Measurements from ENCODE around the gene NKAIN4.

The NKAIN4 gene

DNA sequence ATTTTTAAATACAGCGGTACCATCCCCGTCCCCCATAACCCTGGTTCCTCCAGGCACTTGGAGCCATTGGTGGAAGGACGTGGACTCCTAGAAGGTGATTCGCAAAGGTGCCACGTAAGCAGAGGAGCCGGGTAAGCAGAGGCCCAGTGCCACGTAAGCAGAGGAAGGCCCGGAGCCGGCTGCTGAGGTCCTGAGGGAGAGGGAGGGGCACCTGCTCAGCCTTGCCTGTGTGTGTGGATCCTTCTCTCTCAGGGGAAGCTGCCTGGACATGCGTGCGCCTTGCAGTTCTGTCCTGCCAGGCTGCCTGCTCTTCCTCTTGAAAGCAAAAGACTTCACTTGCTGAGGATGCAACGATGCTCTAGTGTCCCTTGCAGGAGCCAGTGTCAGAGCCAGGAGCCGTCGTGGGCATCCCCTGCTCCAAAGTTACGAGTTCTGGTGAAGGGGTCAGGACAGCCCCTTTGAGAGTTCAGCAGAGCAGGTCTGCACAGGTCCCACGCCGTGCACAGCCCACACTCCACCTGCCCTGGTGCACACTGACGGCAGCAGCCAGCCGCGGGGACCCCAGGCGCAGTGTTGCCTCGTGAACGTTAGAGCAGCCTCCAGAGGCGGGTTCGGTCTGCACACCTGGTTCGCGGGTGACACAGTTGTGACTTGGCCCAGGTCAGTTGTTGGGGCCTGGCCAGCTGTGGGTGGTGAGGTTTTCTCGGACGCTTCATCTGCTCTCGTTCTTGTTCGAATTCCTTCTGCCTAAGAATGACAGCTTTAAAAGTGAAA is 1.9 kb upstream of the NKAIN4 start:
- DNase-seq, result no peak

DNA sequence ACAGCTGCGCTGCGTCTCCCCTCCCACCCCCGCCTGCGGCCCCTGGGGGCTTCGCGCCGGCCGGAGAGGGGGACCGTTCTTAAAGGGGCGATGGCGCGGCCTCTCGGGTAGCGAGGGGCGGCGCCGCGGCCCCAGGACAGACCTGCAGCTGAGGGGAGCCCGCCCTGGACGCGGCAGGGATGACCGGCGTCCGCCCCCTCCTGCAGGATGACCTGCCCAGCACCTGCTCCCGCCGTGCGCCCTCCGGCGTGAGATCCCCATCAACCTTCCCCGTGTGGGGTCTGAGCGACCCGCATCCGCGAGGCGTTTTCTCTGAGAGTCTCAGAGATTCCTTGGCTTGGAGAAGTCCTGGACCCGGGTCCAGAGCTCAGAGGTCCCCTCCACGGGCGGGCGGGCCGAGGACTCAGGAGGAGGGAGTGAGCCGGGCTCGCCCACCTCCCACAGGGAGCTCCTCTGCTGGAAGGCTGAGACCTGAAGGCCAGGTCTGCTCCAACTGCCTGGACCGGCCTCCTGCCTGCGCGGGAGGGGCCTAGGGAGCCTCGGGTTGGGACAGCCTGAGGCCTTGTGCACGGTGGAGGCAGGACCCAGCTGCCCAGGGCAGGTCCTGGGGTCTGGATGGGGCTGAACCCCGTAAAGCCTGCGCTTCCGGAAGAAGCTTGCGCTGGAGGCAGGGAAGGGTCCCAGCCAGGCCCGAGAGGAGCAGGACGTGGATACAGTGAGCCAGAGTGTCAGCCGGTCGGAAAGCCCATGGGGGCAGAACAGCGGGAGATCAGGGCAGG is 532 bp upstream of the NKAIN4 start:
- DNase-seq, result no peak

DNA sequence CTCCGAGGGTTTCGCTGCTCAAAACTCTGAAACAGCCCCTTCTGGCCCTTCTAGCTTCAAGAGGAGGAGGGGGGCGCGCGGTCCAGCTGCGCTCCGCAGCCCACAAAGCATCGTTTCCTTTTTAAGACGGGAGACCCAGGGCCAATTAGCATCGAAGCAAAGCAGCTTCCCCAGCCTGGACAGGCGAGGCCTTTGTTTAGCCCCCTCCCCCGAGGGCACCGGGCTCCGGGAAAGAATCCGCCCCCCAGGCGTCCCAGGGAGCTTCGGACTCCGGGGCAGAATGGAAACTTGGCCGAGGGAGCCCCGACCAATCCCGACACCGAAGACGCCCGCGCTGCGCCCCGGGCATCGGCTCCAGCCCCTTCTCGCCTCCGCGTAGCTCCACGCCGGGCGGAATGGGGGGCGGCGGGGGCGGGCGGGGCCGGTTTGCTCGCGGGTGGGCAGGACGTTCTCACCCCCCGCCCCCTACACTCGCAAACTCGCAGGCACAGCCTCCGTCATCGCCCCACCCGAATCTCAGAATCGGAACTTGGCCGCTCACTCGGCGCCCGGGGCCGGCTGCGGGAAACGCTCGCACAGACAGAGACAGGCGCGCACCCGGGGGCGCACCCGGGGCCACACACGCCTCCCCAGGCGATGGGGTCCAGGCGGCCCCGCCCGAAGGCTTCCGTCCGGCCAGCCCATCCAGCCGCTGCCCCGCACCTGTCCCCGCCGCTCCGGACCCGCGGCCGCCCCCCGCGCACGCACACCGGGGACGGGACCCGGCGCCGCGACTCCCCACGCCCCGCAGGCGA is 628 bp downstream of the NKAIN4 start:
- DNase-seq, result no peak

DNA sequence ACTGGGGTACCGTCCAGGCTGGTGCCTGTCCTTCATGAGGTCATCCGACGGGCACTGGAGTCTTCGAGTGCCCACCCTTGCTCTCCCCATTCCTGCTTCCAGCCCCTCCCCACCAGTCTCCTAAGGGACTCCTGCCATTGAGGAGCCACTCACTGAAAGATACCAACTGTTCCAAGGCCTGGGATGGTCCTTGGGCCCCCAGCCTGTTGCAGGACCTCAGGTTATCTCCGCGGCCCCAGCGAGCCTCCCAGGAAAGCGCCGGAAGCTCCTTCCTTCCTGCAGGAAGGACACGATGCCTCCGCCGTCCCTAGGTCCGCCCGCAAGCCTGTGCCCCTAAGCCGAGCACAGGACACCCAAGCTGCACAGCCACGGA is 1.2 kb downstream of the NKAIN4 start:
- no peak for DNase-seq

DNA sequence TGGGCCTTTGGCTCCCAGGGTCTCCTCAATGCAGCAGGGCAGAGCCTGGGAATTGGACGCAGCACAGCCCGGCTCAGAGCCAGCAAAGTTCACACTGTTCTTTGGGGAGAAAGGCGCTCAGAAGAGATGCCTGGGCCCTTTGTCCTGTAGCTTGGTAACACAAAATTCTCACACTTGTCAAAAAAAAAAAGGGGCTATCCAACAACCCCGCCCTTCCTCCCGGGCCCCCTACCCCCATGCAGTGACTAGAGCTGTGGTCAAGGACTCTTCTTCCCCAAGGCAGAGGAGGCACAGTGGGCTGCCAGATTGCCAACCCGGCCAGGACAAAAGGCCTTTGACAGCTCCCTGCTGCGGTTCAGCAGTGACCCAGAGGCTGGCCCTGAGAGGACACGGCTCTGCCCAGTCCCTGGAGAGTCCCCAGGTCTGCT is 2.0 kb downstream of the NKAIN4 start:
- DNase-seq, result no peak

DNA sequence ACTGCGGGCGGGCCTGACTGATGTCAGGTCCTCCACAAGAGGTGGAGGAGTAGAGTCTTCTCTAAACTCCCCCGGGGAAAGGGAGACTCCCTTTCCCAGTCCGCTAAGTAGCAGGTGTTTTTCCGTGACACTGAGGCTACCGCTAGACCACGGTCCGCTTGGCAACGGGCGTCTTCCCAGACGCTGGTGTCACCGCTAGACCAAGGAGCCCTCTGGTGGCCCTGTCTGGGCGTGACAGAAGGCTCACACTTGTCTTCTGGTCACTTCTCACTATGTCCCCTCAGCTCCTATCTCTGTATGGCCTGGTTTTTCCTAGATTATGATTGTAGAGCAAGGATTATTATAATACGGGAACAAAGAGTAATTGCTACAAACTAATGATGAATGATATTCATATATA is 2.9 kb downstream of the NKAIN4 start:
- DNase-seq, result peak; percentile 15

DNA sequence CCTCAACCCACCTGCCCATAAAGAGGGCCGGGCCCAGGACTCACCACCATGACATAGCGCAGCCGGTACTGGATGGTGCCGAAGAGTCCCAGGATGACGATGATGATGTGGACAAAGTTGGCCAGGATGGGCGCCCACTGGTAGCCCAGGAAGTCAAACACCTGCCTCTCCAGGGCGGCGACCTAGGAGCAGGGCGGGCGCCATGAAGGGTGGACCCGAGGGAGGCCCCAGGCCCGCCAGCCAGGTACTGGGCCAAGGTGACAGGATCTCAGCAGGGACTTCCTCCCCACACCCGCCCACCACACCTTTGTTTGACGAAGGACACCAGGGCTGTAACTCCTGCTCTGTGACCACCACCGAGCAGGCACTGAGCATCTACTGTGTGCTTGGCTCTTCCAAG is 4.4 kb downstream of the NKAIN4 start:
- no peak for DNase-seq

DNA sequence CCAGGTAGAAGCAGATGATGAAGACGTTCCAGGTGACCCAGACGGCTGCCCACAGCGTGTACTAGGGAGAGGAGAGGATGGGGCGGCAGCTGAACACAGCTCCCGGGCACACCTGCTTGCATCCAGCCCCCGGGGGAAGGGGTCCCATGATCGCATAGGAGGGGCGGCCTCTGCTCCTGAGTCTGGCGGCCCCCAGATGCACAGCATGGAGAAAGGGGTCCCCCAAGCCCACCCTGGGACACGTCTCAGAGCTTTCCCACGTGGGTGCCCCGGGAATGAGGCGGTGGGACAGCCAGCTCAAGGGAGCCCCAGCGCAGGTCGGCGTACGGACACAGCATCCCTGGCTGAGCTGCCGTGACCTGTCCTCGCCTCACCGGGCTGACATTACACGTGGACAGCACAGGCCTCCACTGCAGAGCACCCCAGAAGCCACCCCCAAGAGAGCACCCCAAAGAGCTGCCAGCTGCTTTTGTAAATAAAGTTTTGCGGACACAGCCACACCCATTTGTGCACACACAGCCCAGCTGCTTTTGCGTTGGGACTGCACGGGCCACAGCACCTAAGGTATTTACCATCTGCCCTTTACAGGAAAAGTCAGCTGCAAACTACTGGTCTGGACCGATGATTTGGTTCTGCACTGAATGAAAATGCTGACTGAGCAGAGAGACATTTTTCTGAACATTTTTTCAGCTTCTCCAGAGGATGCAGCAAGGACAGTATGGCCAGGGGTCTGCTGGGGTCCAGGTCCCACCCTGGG is 5.2 kb downstream of the NKAIN4 start:
- no peak for DNase-seq

DNA sequence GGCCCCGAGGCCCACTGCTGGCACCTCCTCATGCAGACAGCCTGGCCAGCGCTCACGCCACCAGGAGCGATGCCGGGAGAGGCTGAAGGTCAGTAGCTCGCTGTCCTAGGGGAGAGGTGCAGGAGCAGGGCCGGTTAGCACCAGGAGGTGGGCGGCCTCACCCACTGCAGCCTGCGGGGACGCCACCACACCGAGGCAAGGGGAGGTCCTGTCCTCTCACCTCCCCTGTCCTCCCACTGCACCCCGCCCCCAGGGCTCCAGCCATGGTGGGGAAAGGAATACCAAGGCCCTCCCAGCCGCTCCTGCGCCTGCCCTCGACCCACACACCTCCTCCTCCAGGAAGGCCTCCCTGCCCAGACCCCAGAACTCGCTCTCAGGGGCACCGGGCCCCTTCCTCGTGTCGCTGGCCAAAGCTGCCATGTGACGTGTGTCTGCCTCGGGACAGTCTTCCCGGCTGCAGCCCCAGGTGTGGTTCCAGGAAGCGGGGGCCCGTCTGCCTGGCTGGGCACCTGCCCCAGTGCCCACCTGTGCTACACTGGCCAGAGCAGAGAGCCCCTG is 6.5 kb downstream of the NKAIN4 start:
- DNase-seq, result no peak

DNA sequence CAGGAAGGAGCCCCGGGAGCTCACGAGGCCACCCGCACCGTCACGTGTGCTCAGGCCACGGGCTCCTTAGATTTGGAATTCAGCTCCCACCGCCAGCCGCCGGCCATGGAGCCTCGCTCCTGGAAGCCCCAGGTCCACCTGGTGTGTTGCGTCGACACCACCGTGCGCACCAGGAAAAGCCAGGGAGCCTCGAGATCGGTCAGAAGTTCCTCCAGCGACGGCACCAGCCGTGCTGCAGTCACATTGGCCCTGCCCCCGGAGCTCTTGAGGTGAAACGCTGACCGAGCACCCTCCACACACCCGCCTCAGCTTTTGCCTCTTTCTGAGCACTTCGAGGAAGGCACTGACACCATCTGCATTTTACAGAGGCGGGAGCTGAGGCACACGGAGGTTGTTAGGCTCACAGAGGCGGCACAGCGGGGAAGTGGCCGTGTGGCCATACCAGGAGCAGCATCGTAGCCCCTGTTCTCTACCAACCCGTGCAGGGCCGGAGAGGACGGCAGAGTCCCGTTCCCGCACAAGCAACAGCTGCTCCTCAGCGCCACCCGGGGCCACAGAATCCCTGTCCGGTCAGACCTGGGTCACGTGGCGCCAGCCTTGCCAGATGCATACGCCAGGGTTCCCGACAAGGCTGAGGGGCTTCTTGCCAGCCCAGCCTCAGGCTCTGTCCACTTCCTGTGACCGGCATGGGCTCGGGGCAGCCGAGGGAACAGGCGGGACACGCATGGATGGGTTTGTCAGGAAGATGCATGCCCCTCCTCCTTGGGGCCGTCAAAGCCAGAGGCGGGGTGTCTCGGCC is 7.6 kb downstream of the NKAIN4 start:
- no peak for DNase-seq

DNA sequence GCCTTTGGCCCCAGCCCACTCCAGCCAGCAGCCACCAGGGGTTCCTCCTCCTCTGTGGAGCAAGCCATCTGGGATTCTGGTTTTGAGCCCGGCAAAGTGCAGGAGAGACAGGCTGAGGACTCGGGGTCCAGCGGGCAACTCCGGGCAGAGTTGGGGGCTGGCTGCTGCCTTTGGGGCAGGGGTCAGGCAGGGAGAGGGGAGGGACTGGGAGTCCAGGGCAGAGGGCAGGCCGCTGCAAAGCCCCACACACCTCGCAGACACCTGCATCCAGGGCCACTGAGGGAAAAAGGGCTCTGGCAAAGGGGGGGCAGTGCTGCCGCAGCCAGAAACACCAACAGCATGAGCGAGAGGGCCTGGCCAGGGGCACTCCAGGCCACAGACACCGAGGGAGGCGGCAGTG is 9.8 kb downstream of the NKAIN4 start:
- DNase-seq, result no peak

DNA sequence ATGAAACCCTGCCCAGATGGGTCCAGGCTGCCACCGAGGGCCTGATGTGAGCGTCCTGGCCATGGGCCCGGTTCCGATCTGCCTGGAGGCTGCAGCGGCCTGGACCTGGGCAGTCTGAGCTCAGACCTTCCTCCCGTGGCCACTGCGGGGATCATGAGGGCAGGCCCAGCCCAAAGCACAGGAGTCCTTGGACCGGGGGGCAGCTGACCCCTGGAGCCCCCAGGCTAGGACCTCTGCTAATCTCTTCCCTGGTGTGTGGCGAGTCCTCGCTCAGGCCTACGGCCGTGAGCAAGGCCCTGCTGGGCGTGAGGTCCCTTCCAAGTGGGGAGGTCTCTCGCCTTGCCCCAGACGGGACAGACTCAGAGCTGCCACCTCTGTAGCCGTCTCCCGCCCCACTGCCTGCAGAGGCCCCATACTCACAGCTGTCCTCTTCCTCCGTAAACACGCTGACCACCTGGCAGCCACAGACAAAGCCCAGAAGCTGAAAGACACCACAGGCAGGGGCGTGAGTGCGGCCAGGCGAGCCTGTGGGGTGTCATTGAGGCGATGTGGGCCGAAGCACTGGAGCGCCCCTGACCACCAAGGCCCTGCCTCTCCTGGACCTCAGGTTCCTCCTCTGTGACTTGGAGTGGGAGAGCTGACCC is 10.5 kb downstream of the NKAIN4 start:
- DNase-seq, result no peak

DNA sequence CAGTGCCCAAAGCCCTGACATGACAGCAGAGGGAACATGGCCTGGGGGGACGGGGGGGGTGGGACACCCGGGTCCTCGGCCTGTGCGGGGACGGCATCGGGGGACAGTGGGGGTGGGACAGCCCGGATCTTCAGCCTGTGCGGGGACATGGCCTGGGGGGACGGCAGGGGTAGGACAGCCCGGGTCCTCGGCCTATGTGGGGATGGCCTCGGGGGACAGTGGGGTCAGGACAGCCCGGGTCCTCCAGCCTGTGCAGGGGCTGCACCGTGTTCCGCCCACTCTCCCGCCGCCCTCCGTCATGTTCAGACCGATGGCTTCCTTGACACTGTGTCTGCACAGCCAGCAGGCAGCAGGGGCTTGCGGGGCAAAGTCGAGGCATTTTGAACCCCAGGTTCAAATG is 11.5 kb downstream of the NKAIN4 start:
- DNase-seq, result no peak

DNA sequence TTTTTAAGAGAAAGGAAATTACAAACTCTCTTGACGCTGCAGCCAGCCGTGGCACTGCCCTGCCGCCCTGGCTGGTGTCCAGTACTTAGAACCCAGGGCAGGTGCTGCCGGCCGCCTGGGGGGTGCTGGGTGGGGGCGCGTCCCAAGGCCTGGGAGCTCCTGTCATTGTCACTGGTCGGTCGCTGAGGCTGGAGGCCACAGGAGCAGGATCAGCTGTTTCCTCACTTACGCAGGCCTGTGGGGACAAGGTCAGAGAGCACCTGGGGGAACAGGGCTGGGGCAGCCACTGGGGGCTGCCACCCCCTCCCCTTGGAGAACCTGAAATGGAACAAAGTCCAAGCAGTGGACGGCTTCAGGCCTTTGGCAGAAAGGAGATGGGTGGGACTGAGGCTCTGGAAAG is 13.0 kb downstream of the NKAIN4 start:
- no peak for DNase-seq

DNA sequence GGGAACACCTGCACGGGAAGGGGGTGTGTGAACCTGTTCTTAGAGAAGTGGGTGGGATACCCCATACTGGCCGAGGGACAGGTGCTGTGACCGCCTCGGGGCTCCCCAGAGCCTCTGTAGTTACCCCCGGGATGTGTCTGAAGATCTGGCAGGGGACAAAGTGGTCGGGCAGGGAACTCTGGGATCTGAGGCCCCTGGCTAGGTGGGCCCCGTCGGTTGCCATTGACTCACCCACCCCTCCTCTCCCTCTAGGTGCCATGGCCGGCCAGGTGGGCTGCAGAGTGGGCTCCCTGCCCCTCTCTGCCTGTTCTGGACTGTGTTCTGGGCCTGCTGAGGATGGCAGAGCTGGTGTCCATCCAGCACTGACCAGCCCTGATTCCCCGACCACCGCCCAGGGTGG is 14.3 kb downstream of the NKAIN4 start:
- no peak for DNase-seq

DNA sequence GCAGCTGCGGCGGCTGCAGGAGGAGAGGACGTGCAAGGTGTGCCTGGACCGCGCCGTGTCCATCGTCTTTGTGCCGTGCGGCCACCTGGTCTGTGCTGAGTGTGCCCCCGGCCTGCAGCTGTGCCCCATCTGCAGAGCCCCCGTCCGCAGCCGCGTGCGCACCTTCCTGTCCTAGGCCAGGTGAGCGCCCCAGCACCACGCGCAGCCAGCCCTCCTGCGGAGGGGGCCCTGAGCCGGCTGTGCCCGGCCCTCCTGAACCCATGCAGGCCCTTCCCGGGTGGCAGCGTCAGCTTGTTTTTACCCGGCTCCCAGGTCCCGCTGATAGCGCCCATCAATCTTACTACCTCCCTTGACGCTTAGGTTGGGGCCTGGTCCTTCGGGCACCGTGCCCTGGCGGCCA is 14.8 kb downstream of the NKAIN4 start:
- no peak for DNase-seq

DNA sequence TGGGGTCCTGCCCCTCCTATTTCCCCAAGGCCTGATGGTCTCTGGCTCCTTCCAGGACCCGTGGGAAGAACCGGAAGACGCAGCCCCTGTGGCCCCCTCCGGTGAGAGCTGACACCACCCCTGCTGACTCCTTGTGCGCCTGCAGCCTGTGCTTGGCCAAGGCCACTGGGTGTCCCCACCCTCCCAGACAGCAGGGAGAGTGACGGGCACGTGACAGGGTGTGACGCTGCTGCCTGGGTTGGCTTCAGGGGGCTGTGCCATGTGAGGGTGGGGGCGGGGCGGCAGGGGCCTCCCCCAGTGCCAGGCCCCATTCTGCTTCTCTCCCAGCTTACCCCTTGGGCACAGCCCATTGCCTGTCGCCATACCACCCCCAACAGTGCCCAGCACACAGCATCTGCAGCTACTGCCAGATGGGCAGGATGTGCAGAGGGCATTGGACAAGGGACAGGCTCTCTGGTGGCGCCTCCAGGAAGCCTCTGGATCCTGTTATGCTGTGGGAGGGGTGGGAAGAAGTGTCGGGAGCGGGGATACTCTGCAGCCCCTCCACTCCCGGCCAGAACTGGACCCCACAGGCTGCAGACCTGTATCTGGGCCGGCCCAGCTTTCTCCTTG is 15.6 kb downstream of the NKAIN4 start:
- peak; percentile 27 for DNase-seq

DNA sequence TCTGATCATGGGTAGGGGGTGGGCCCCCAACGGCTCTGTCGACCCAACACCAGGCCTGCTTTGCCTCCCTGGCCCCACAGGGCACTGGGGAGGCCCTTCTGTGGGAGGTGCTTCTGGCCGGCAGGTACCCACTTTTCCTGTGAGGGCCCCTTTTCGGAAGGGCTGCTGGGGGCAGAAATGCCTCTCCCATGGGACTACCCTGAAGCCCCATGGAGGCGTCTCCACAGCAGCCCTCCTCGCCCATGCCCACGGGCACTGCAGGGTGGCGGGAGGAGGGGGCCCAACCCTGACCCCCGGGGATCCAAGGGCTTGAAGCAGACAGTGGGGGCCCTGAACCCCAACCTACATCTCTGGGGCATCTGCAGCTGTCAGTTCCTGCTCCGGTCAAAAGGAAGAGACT is 16.2 kb downstream of the NKAIN4 start:
- DNase-seq, result no peak

DNA sequence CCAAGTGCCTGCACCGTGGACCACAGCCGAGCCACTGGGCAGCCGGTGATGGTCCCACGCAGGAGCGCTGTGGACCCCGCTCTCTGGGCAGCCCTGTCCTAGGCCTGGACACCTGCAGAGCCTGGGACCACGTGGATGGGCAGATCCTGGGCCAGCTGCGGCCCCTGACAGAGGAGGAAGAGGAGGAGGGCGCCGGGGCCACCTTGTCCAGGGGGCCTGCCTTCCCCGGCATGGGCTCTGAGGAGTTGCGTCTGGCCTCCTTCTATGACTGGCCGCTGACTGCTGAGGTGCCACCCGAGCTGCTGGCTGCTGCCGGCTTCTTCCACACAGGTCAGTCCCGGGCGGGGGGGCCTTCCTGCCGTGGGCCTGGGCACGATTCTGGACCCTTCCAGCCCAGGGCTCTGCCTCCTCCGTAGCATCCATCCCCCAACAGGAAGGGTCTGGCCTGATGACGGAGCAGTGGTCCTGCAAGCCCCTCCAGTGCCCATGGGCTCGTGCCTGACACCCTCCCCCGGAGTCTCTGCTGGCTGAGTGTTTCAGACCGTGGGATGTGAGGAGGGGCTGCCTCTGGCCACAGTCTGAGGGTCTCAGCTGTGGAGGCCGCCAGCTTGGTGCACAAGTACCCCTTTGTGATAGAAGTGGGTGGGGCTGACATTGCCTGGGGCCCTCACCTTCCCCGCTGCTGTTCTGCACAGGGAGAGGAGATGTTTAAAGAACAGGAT is 18.0 kb downstream of the NKAIN4 start:
- no peak for DNase-seq

All from fibroblast of skin of scalp (primary cell).